ENCODE measurements around the gene LRRN2.

- no peak for TF ChIP-seq POLR2A (conservative IDR thresholded peaks at IDR 0.05)
- TF ChIP-seq PHF8 (IDR thresholded peaks at IDR 0.05; ENCODE audit: borderline replicate concordance, low read length), result no peak
These were observed 7.7 kb downstream of the LRRN2 start for GRCh38 chr1:204677864-204678263.

Measured in K562 (cell line).